ENCODE measurements around the gene RPGRIP1.

GRCh38 chr14:21248739-21249411 is 31.0 kb upstream of the RPGRIP1 start:
- TF ChIP-seq, protein P1, sequence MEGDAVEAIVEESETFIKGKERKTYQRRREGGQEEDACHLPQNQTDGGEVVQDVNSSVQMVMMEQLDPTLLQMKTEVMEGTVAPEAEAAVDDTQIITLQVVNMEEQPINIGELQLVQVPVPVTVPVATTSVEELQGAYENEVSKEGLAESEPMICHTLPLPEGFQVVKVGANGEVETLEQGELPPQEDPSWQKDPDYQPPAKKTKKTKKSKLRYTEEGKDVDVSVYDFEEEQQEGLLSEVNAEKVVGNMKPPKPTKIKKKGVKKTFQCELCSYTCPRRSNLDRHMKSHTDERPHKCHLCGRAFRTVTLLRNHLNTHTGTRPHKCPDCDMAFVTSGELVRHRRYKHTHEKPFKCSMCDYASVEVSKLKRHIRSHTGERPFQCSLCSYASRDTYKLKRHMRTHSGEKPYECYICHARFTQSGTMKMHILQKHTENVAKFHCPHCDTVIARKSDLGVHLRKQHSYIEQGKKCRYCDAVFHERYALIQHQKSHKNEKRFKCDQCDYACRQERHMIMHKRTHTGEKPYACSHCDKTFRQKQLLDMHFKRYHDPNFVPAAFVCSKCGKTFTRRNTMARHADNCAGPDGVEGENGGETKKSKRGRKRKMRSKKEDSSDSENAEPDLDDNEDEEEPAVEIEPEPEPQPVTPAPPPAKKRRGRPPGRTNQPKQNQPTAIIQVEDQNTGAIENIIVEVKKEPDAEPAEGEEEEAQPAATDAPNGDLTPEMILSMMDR (IDR thresholded peaks at IDR 0.05) = no peak
- TF ChIP-seq POLR2A (IDR thresholded peaks at IDR 0.05; ENCODE audit: low read depth) = no peak

All from esophagus muscularis mucosa (tissue), 3 donors.